MCF 10A (cell line): Measurements from ENCODE around the gene CEP131. TPM values are rescaled to one million over a fixed set of nuclear protein-coding genes. Genes with fewer than 3 reads are reported as not detected.

Experiments
- BruUV-seq: library from RNA; stranded (reverse); fragments of 400-500 nt; replicated peaks from 2 replicates; lab custom pipeline; 2021; lab: Mats Ljungman, UMichigan
- CTCF ChIA-PET: fragments of 300-600 bp; sonication (Branson Sonifier 250); formaldehyde crosslinking; extraction: SDS; loops from one replicate; lab custom pipeline; 2021; ENCODE audit warnings: antibody characterized with exemption, inconsistent platforms; lab: Yijun Ruan, JAX
- POLR2A ChIA-PET: fragments of 300-600, 350-650 bp; sonication (Branson Sonifier 250); formaldehyde crosslinking; extraction: SDS; loops from one replicate; lab custom pipeline; 2020; ENCODE audit warnings: antibody characterized with exemption, inconsistent platforms; lab: Yijun Ruan, JAX
- DNase-seq: peaks from one replicate; pipeline ENCODE4 v3.0.0-alpha.2; 2018; ENCODE audit not compliant: unreplicated experiment
- H3K27ac Mint-ChIP-seq: one replicate; pipeline ENCODE4 v1.8.0; 2022; ENCODE audit warnings: mild to moderate bottlenecking, low read depth, mixed read lengths; ENCODE audit not compliant: unreplicated experiment
- H3K27me3 Mint-ChIP-seq: one replicate; pipeline ENCODE4 v1.8.0; 2022; ENCODE audit warnings: mixed read lengths; ENCODE audit not compliant: insufficient read depth, unreplicated experiment
- H3K36me3 Mint-ChIP-seq: one replicate; pipeline ENCODE4 v1.8.0; 2022; ENCODE audit warnings: mild to moderate bottlenecking, moderate library complexity, mixed read lengths; ENCODE audit not compliant: insufficient read depth, unreplicated experiment
- H3K4me1 Mint-ChIP-seq: one replicate; pipeline ENCODE4 v1.8.0; 2022; ENCODE audit warnings: mixed read lengths; ENCODE audit not compliant: insufficient read depth, unreplicated experiment
- H3K4me3 Mint-ChIP-seq: one replicate; pipeline ENCODE4 v1.8.0; 2022; ENCODE audit warnings: mild to moderate bottlenecking, moderate library complexity, mixed read lengths; ENCODE audit not compliant: unreplicated experiment
- H3K9me3 Mint-ChIP-seq: one replicate; pipeline ENCODE4 v1.8.0; 2022; ENCODE audit warnings: mixed read lengths; ENCODE audit not compliant: unreplicated experiment
- intact Hi-C: fragments of 100-400 bp; cut with micrococcal nuclease; formaldehyde crosslinking; loops from 2 replicates; pipeline ENCODE4 v1.14.1; 2022
- total RNA-seq: library from RNA; stranded (reverse); gene quantifications from 2 replicates; pipeline ENCODE4 v1.2.3, GENCODE V29; 2022
- TF ChIP-seq, protein P1 (sequence below): fragments of 200-600 bp; IDR thresholded peaks from one replicate; pipeline ENCODE4 v1.8.0; 2022; ENCODE audit warnings: antibody characterized with exemption, mild to moderate bottlenecking; ENCODE audit not compliant: unreplicated experiment

CEP131 gene
- total RNA-seq, 1 experiment from 2014 or later, result 9.5 TPM

DNA sequence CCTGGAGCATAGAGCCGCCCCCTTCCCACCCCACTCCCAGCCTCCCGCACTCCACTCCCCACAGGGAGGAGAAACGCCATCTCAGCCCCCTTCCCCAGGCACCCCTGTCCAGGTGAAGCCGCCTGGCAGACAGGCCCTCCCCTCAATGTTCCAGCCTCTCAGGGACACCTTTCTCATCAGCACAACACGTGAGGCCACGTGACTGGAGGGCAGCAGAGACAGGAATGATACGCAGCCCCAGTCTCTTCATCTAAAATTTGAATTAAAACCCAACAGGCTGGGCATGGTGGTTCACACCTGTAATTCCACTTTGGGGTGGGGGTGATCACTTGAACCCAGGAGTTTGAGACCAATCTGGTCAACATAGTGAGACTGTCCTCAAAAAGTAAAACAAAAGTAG, 36.6 kb downstream of the CEP131 start:
- intact Hi-C loops, result no loop called here
- peaks cover 17% of the 10 kb centered on the region for H3K27me3 Mint-ChIP-seq
- CTCF ChIA-PET, result interaction anchor here (0.9 kb wide), 1 partner anchor 15 kb away, joined by 3 read pairs; no protein-coding TSS in a partner anchor
- H3K36me3 Mint-ChIP-seq, result peaks cover under 1% of the 10 kb centered on the region
- DNase-seq, result no peak
- no TSS peak for BruUV-seq
- H3K4me1 Mint-ChIP-seq, result peaks cover 5% of the 10 kb centered on the region
- TF ChIP-seq, protein P1, sequence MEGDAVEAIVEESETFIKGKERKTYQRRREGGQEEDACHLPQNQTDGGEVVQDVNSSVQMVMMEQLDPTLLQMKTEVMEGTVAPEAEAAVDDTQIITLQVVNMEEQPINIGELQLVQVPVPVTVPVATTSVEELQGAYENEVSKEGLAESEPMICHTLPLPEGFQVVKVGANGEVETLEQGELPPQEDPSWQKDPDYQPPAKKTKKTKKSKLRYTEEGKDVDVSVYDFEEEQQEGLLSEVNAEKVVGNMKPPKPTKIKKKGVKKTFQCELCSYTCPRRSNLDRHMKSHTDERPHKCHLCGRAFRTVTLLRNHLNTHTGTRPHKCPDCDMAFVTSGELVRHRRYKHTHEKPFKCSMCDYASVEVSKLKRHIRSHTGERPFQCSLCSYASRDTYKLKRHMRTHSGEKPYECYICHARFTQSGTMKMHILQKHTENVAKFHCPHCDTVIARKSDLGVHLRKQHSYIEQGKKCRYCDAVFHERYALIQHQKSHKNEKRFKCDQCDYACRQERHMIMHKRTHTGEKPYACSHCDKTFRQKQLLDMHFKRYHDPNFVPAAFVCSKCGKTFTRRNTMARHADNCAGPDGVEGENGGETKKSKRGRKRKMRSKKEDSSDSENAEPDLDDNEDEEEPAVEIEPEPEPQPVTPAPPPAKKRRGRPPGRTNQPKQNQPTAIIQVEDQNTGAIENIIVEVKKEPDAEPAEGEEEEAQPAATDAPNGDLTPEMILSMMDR, result no peak
- POLR2A ChIA-PET, result no interaction called here
- H3K9me3 Mint-ChIP-seq, result no peaks in the 10 kb centered on the region
- no peak overlapping the region for H3K27ac Mint-ChIP-seq
- no peak overlapping the region for H3K4me3 Mint-ChIP-seq

DNA sequence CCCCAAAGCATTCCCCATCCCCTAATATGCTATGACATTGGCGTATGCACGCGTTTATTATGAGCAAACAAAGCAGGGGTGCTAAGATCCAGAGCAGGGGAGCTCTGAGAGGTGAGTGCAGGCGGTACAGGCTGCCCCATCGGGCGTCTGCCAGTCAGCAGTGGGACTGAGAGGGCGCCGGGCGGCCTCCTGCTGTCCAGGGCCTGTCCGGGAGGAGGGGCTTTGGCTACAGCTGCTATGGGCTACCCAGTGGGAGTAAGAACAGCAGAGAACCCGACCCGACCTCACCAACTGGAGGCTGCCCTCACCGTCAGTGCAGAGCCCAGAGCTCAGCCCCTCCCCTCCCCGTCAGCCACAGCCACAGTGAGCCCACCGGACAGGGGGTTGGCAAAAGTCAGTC, 38.2 kb downstream of the CEP131 start:
- BruUV-seq, result no TSS peak
- Mint-ChIP-seq H3K4me1 (peaks cover 5% of the 10 kb centered on the region), H3K27ac (no peak overlapping the region), H3K27me3 (peaks cover 17% of the 10 kb centered on the region), H3K36me3 (no peaks in the 10 kb centered on the region), H3K9me3 (no peaks in the 10 kb centered on the region), H3K4me3 (no peak overlapping the region)
- intact Hi-C loops, result no loop called here
- ChIA-PET POLR2A (no interaction called here), CTCF (no interaction called here)
- DNase-seq, result no peak
- TF ChIP-seq, protein P1, result no peak

DNA sequence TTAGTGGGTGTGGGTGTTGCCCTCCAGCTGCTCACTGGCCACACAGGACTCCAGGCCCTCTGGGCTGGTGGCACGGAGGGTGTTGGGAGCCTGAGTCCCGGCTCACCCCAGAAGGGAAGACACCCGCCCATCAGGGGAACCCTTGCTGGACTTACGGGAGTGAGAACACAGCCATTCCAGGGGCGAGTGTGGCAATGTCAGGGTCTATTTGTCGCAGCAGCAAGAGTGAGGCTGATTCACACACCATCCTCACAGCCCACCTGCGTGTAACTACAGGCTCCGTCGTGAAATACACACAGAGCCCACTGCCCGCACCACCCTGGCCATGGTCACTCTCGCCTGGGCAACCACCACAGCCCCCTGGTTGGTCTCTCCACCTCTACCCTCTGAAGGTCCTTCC, 39.0 kb downstream of the CEP131 start:
- H3K27ac Mint-ChIP-seq, result no peak overlapping the region
- intact Hi-C loops, result no loop called here
- ChIA-PET POLR2A (no interaction called here), CTCF (no interaction called here)
- DNase-seq, result no peak
- H3K36me3 Mint-ChIP-seq, result no peaks in the 10 kb centered on the region
- H3K27me3 Mint-ChIP-seq, result peaks cover 17% of the 10 kb centered on the region
- H3K4me1 Mint-ChIP-seq, result peaks cover 5% of the 10 kb centered on the region
- H3K9me3 Mint-ChIP-seq, result no peaks in the 10 kb centered on the region
- no TSS peak for BruUV-seq
- no peak overlapping the region for H3K4me3 Mint-ChIP-seq
- TF ChIP-seq, protein P1, result no peak

DNA sequence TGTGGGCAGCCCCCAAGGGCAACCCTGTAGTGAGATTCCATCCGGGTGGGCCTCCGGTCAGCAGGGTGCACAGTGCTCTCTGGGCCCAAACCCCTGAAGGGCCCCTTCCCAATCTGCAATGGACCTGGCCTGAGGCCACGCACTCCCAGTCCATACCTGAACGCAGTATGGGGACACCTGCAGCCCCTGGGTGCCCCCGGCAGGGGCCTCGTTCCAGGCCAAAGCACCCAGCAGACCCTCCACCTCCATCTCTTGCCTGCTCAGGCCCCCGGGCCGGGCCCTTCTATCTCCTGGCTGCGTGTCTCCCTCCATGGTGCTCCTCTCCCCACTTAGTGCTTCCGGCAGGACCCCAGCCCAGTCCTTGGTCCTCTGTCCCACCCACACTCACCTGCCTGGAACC, 39.4 kb downstream of the CEP131 start:
- Mint-ChIP-seq H3K4me1 (peaks cover 5% of the 10 kb centered on the region), H3K4me3 (no peak overlapping the region), H3K36me3 (no peaks in the 10 kb centered on the region), H3K27ac (no peak overlapping the region), H3K9me3 (no peaks in the 10 kb centered on the region), H3K27me3 (peaks cover 17% of the 10 kb centered on the region)
- intact Hi-C loops, result no loop called here
- POLR2A ChIA-PET, result no interaction called here
- TF ChIP-seq, protein P1, result no peak
- no TSS peak for BruUV-seq
- CTCF ChIA-PET, result no interaction called here
- DNase-seq, result no peak
